GM12891 (cell line): ENCODE data around the gene LMNTD2.

Experiments used
- POLR2A ChIP-seq: IDR thresholded peaks from 2 replicates; pipeline ENCODE4 v1.6.1; 2011; ENCODE audit warnings: low read depth, low read length, control low read depth
- POLR2AphosphoS5 ChIP-seq: IDR thresholded peaks from 2 replicates; pipeline ENCODE4 v1.6.1; 2011; ENCODE audit warnings: low read depth, low read length, control low read depth

GRCh38 chr11:551596-551995 lies 8.9 kb downstream of the LMNTD2 start:
- TF ChIP-seq POLR2A (no peak), POLR2AphosphoS5 (no peak)
